Mesothelial cell of epicardium (in vitro differentiated cells): ENCODE measurements around the gene LYL1. TPM values are rescaled to one million over a fixed set of nuclear protein-coding genes. Genes with fewer than 3 reads are reported as not detected.

ENCODE experiments used
- DNase-seq, 2 experiments: peaks; one replicate each; pipeline ENCODE4 v3.0.0; 2021; ENCODE audit warnings: low spot score in 2 of 2; ENCODE audit not compliant: unreplicated experiment in 2 of 2
- H3K27ac Mint-ChIP-seq: 2 replicates; pipeline ENCODE4 v1.8.0; 2021; ENCODE audit warnings: mixed read lengths
- H3K27me3 Mint-ChIP-seq: 2 replicates; pipeline ENCODE4 v1.8.0; 2021; ENCODE audit warnings: low read depth, mixed read lengths
- H3K36me3 Mint-ChIP-seq: 2 replicates; pipeline ENCODE4 v1.8.0; 2021; ENCODE audit warnings: mixed read lengths
- H3K4me1 Mint-ChIP-seq: 2 replicates; pipeline ENCODE4 v1.8.0; 2021; ENCODE audit warnings: mixed read lengths
- H3K4me3 Mint-ChIP-seq: 2 replicates; pipeline ENCODE4 v1.8.0; 2021; ENCODE audit warnings: mild to moderate bottlenecking, moderate library complexity, mixed read lengths
- H3K9me3 Mint-ChIP-seq: 2 replicates; pipeline ENCODE4 v1.8.0; 2021; ENCODE audit warnings: mixed read lengths
- total RNA-seq: library from RNA; stranded (reverse); gene quantifications from 3 replicates; pipeline ENCODE4 v1.2.1, GENCODE V29; 2021
- TF ChIP-seq, protein P1 (sequence below): fragments of 200-600 bp; sonication (generic); IDR thresholded peaks from one replicate; pipeline ENCODE4 v1.5.0; 2021; ENCODE audit warnings: antibody characterized with exemption; ENCODE audit not compliant: unreplicated experiment

LYL1 gene
- total RNA-seq, 1 donor from 2014 or later = 4.0 TPM

GRCh38 chr19:13074378-13074777, 28.3 kb downstream of the LYL1 start:
- peaks cover 12% of the 10 kb centered on the region for H3K36me3 Mint-ChIP-seq
- TF ChIP-seq, protein P1, sequence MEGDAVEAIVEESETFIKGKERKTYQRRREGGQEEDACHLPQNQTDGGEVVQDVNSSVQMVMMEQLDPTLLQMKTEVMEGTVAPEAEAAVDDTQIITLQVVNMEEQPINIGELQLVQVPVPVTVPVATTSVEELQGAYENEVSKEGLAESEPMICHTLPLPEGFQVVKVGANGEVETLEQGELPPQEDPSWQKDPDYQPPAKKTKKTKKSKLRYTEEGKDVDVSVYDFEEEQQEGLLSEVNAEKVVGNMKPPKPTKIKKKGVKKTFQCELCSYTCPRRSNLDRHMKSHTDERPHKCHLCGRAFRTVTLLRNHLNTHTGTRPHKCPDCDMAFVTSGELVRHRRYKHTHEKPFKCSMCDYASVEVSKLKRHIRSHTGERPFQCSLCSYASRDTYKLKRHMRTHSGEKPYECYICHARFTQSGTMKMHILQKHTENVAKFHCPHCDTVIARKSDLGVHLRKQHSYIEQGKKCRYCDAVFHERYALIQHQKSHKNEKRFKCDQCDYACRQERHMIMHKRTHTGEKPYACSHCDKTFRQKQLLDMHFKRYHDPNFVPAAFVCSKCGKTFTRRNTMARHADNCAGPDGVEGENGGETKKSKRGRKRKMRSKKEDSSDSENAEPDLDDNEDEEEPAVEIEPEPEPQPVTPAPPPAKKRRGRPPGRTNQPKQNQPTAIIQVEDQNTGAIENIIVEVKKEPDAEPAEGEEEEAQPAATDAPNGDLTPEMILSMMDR = no peak
- H3K9me3 Mint-ChIP-seq = no peaks in the 10 kb centered on the region
- peaks cover 45% of the 10 kb centered on the region for H3K27me3 Mint-ChIP-seq
- DNase-seq = no peak
- peaks cover 33% of the 10 kb centered on the region for H3K4me1 Mint-ChIP-seq
- H3K4me3 Mint-ChIP-seq = no peak overlapping the region
- no peak overlapping the region for H3K27ac Mint-ChIP-seq

DNA sequence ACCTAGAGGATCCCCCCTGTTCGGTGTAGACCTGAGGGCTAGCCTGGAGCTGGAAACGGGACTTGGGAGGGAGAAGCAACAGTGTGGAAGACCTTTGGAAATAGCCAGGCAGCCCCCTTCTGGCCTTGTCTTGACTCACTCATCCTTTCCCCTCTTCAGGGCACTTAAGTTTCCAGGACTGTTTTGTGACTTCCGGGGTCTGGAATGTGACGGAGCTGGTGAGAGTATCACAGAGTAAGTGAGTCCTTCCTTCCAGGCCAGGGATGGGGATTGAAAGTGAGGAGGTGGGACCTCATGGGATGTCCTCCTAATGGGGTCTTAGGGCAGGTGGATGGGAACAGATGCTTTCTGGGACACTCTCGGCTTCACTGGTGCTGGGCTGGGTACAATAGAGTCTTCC, 29.4 kb downstream of the LYL1 start:
- Mint-ChIP-seq H3K36me3 (peaks cover 10% of the 10 kb centered on the region), H3K27me3 (peaks cover 55% of the 10 kb centered on the region), H3K27ac (no peak overlapping the region), H3K4me1 (peaks cover 36% of the 10 kb centered on the region), H3K9me3 (no peaks in the 10 kb centered on the region), H3K4me3 (no peak overlapping the region)
- no peak for DNase-seq
- TF ChIP-seq, protein P1 = no peak

DNA sequence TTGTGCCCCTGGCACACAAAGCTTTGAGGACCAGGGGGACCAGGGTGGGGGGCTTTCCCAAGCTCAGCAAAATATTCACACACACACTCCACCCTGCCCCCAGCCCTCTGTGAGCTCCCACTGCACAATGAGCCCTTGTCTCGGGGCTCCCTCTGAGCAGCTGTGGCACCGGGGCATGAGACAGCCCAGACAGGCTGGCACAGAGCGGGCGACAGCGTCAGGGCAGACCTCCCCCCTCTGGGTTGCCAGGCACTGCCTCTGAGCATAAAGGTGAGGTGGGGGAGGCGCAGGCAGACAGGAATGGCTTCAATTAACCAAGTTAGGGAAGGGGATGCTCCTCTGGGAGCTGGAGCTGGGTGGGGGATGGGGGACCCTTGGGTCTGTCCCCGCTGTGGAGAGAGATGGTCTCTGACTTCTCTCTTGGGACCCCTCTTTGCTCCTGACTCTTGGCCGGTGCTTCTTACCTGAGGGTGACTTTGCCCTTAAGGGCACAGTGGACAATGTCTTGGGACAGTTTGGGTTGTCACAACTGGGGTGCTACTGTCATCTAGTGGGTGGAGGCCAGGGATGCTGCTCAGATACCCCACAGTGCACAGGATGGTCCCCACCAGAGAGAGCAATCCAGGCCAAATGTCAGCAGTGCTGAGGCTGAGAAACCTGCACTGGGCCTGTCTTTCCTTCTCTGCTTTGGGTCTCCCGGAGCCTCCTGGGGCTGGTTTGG, 30.3 kb downstream of the LYL1 start:
- Mint-ChIP-seq H3K9me3 (no peaks in the 10 kb centered on the region), H3K27me3 (peaks cover 57% of the 10 kb centered on the region), H3K4me3 (no peak overlapping the region), H3K27ac (no peak overlapping the region), H3K36me3 (peaks cover 10% of the 10 kb centered on the region), H3K4me1 (peaks cover 32% of the 10 kb centered on the region)
- DNase-seq = no peak
- TF ChIP-seq, protein P1 = no peak

GRCh38 chr19:13071444-13072187, 31.0 kb downstream of the LYL1 start:
- peaks cover 33% of the 10 kb centered on the region for H3K4me1 Mint-ChIP-seq
- DNase-seq = no peak
- H3K27ac Mint-ChIP-seq = no peak overlapping the region
- TF ChIP-seq, protein P1 = no peak
- peaks cover 10% of the 10 kb centered on the region for H3K36me3 Mint-ChIP-seq
- peaks cover 58% of the 10 kb centered on the region for H3K27me3 Mint-ChIP-seq
- H3K9me3 Mint-ChIP-seq = no peaks in the 10 kb centered on the region
- no peak overlapping the region for H3K4me3 Mint-ChIP-seq

- peaks cover 30% of the 10 kb centered on the region for H3K4me1 Mint-ChIP-seq
- no peak overlapping the region for H3K4me3 Mint-ChIP-seq
- H3K36me3 Mint-ChIP-seq = peaks cover 10% of the 10 kb centered on the region
- H3K27me3 Mint-ChIP-seq = peaks cover 64% of the 10 kb centered on the region
- no peaks in the 10 kb centered on the region for H3K9me3 Mint-ChIP-seq
- no peak for DNase-seq
- no peak overlapping the region for H3K27ac Mint-ChIP-seq
- TF ChIP-seq, protein P1 = no peak
Observed at GRCh38 chr19:13070425-13071140, 32.1 kb downstream of the LYL1 start.
